CD14-positive monocyte (primary cell): ENCODE data around the gene HPSE2. TPM values are rescaled to one million over a fixed set of nuclear protein-coding genes. Genes with fewer than 3 reads are reported as not detected.
"Not testable (repeated sequence)": the region's sequence is repeated elsewhere in the genome, so short reads cannot be mapped to it uniquely, and the experiment has no call there.

Source experiments
- DNase-seq, 3 donors: peaks; one replicate each; pipeline ENCODE4 v3.0.0-alpha.2; 2011 to 2022
- H2AFZ ChIP-seq: 2 replicates; pipeline ENCODE4 v1.6.0; 2012; ENCODE audit warnings: mild to moderate bottlenecking, low read depth, low read length, inconsistent platforms; ENCODE audit not compliant: insufficient read depth, poor library complexity, severe bottlenecking
- H3K27ac ChIP-seq, 2 donors: 1 replicate in 1 of 2; 2 replicates in 1 of 2; pipeline ENCODE4 v1.5.1; 2012 to 2013; ENCODE audit warnings: low read length in 2 of 2, control low read depth in 1 of 2, inconsistent platforms in 1 of 2, low read depth in 1 of 2, mild to moderate bottlenecking in 1 of 2
- H3K27me3 ChIP-seq, 2 donors: one replicate each; pipeline versions ENCODE4 v1.6.0 to v1.6.1; 2011 to 2013; ENCODE audit warnings: low read length in 2 of 2; ENCODE audit not compliant: control insufficient read depth in 2 of 2, insufficient read depth in 2 of 2
- H3K36me3 ChIP-seq, 2 donors: replicated peaks in 1 of 2; 1 replicate in 1 of 2; 2 replicates in 1 of 2; pipeline versions ENCODE4 v1.5.1 to v1.6.1; 2012 to 2013; ENCODE audit warnings: low read length in 2 of 2, control low read depth in 1 of 2, inconsistent platforms in 1 of 2, mild to moderate bottlenecking in 1 of 2; ENCODE audit not compliant: insufficient read depth in 2 of 2, control insufficient read depth in 1 of 2
- H3K4me1 ChIP-seq, 2 donors: 1 replicate in 1 of 2; 2 replicates in 1 of 2; pipeline versions ENCODE4 v1.5.1 to v1.6.1; 2012 to 2013; ENCODE audit warnings: low read length in 2 of 2, control low read depth in 1 of 2, inconsistent platforms in 1 of 2, mild to moderate bottlenecking in 1 of 2, moderate library complexity in 1 of 2; ENCODE audit not compliant: insufficient read depth in 2 of 2, control insufficient read depth in 1 of 2
- H3K4me2 ChIP-seq: replicated peaks from 2 replicates; pipeline ENCODE3; 2012; ENCODE audit warnings: low read length, moderate library complexity, mild to moderate bottlenecking; ENCODE audit not compliant: poor library complexity, severe bottlenecking; ENCODE audit errors: extremely low read depth
- H3K4me3 ChIP-seq, 3 experiments: fragments of 200-600 bp in 1 of 3; sonication (generic) in 1 of 3; replicated peaks in 1 of 3; 1 replicate in 2 of 3; 2 replicates in 1 of 3; pipeline ENCODE4 v1.5.1; 2011 to 2013; ENCODE audit warnings: low read length in 3 of 3, mild to moderate bottlenecking in 3 of 3, control low read depth in 2 of 3, low read depth in 2 of 3, inconsistent platforms in 1 of 3, moderate library complexity in 1 of 3
- H3K79me2 ChIP-seq: 2 replicates; pipeline ENCODE4 v1.6.0; 2012; ENCODE audit warnings: mild to moderate bottlenecking, control low read depth, inconsistent platforms, low read length, moderate library complexity; ENCODE audit not compliant: insufficient read depth
- H3K9ac ChIP-seq: 2 replicates; pipeline ENCODE4 v1.6.0; 2017; ENCODE audit warnings: low read length, mild to moderate bottlenecking; ENCODE audit not compliant: insufficient read depth, poor library complexity, severe bottlenecking
- H3K9me3 ChIP-seq, 2 donors: replicated peaks in 1 of 2; 1 replicate in 1 of 2; 2 replicates in 1 of 2; pipeline versions ENCODE4 v1.5.1 to v1.6.1; 2012 to 2013; ENCODE audit warnings: low read length in 2 of 2, control low read depth in 1 of 2; ENCODE audit not compliant: control insufficient read depth in 1 of 2, insufficient read depth in 1 of 2
- H4K20me1 ChIP-seq: 2 replicates; pipeline ENCODE4 v1.6.0; 2012; ENCODE audit warnings: mild to moderate bottlenecking, low read length, control low read depth, moderate library complexity; ENCODE audit not compliant: insufficient read depth
- H3K27ac Mint-ChIP-seq, 7 donors: one replicate each; pipeline ENCODE4 v1.8.0; 2020; ENCODE audit warnings: mild to moderate bottlenecking in 7 of 7, mixed read lengths in 7 of 7, moderate library complexity in 6 of 7, inconsistent platforms in 2 of 7
- H3K27me3 Mint-ChIP-seq, 3 donors: one replicate each; pipeline ENCODE4 v1.8.0; 2021 to 2022; ENCODE audit warnings: low read depth in 3 of 3, mild to moderate bottlenecking in 3 of 3, mixed read lengths in 3 of 3, moderate library complexity in 3 of 3, inconsistent platforms in 1 of 3
- H3K36me3 Mint-ChIP-seq, 2 donors: one replicate each; pipeline ENCODE4 v1.8.0; 2020; ENCODE audit warnings: mixed read lengths in 2 of 2, inconsistent platforms in 1 of 2, mild to moderate bottlenecking in 1 of 2
- H3K4me1 Mint-ChIP-seq: one replicate; pipeline ENCODE4 v1.8.0; 2020; ENCODE audit warnings: mild to moderate bottlenecking, mixed read lengths
- H3K4me3 Mint-ChIP-seq, 2 donors: one replicate each; pipeline ENCODE4 v1.8.0; 2020; ENCODE audit warnings: mild to moderate bottlenecking in 2 of 2, mixed read lengths in 2 of 2, moderate library complexity in 1 of 2
- H3K9me3 Mint-ChIP-seq, 7 donors: one replicate each; pipeline ENCODE4 v1.8.0; 2020 to 2022; ENCODE audit warnings: mixed read lengths in 7 of 7, mild to moderate bottlenecking in 6 of 7, moderate library complexity in 6 of 7, inconsistent platforms in 2 of 7
- CTCF ChIP-seq: fragments of 200-600 bp; IDR thresholded peaks from one replicate; pipeline ENCODE4 v1.8.0; 2022; ENCODE audit warnings: antibody characterized with exemption, mild to moderate bottlenecking
- WGBS: methylation state at CpG from one replicate; pipeline ENCODE4 v1.1.5; 2013; ENCODE audit warnings: missing lambda C conversion rate; ENCODE audit not compliant: insufficient coverage; 5-methylcytosine and 5-hydroxymethylcytosine counted together
- intact Hi-C, 2 donors: fragments of 100-400 bp; cut with micrococcal nuclease; formaldehyde crosslinking; loops; one replicate each; pipeline versions ENCODE4 v1.15.0 to v1.15.1; 2023
- polyA plus RNA-seq, 3 donors: library from polyadenylated mRNA; depleted of rRNA in 1 of 3; unstranded in 2 of 3; stranded (reverse) in 1 of 3; fragments of 300-500 nt in 2 of 3; fragments of >200 nt in 1 of 3; fragmentation: Illumina TruSeq in 2 of 3; gene quantifications; 1 replicate in 2 of 3; 2 replicates in 1 of 3; pipeline ENCODE4 v1.2.3, GENCODE V29; 2012 to 2021

HPSE2 gene
- polyA plus RNA-seq, 3 donors: not detected

GRCh38 chr10:99143651-99144050, 92.0 kb downstream of the HPSE2 start:
- 80% methylated on average over 1 of the region's 2 CpGs for WGBS

GRCh38 chr10:99143011-99143410, 92.6 kb downstream of the HPSE2 start:
- no peak for TF ChIP-seq CTCF
- Histone ChIP-seq H4K20me1 (no peaks in the 10 kb centered on the region), H3K4me1 (no peaks in the 10 kb centered on the region), H2AFZ (no peak overlapping the region), H3K36me3 (no peaks in the 10 kb centered on the region), H3K9me3 (no peaks in the 10 kb centered on the region), H3K79me2 (no peaks in the 10 kb centered on the region), H3K27ac (no peak overlapping the region), H3K27me3 (no peaks in the 10 kb centered on the region), H3K9ac (no peak overlapping the region), H3K4me2 (no peak overlapping the region), H3K4me3 (no peak overlapping the region)
- no peak overlapping the region for H3K4me3 Mint-ChIP-seq
- H3K4me1 Mint-ChIP-seq: no peaks in the 10 kb centered on the region
- no peak overlapping the region for H3K27ac Mint-ChIP-seq
- H3K36me3 Mint-ChIP-seq: no peaks in the 10 kb centered on the region
- intact Hi-C loops: no loop called here
- no peak for DNase-seq
- H3K9me3 Mint-ChIP-seq: peaks cover 0 to 3% (median 0%) of the 10 kb centered on the region in 7 donors
- H3K27me3 Mint-ChIP-seq: no peaks in the 10 kb centered on the region

More at GRCh38 chr10:99143651-99144050, 92.0 kb downstream of the HPSE2 start:
- Histone ChIP-seq H4K20me1 (no peaks in the 10 kb centered on the region), H3K9ac (no peak overlapping the region), H3K27ac (no peak overlapping the region), H3K79me2 (no peaks in the 10 kb centered on the region), H2AFZ (no peak overlapping the region), H3K4me3 (no peak overlapping the region), H3K36me3 (no peaks in the 10 kb centered on the region), H3K4me2 (no peak overlapping the region), H3K9me3 (no peaks in the 10 kb centered on the region), H3K27me3 (no peaks in the 10 kb centered on the region), H3K4me1 (no peaks in the 10 kb centered on the region)
- DNase-seq: no peak
- H3K9me3 Mint-ChIP-seq: peaks cover 0 to 3% (median 0%) of the 10 kb centered on the region in 7 donors
- no peak overlapping the region for H3K4me3 Mint-ChIP-seq
- no peaks in the 10 kb centered on the region for H3K36me3 Mint-ChIP-seq
- intact Hi-C loops: no loop called here
- no peaks in the 10 kb centered on the region for H3K4me1 Mint-ChIP-seq
- H3K27me3 Mint-ChIP-seq: no peaks in the 10 kb centered on the region
- TF ChIP-seq CTCF: no peak
- H3K27ac Mint-ChIP-seq: no peak overlapping the region

- H3K36me3 Mint-ChIP-seq, H3K27ac Mint-ChIP-seq, H3K36me3 ChIP-seq, H3K9ac ChIP-seq, H4K20me1 ChIP-seq, H3K79me2 ChIP-seq, H3K4me1 ChIP-seq, H3K4me1 Mint-ChIP-seq, H3K4me3 ChIP-seq, H3K27me3 ChIP-seq, H3K27me3 Mint-ChIP-seq, intact Hi-C loops, H3K4me3 Mint-ChIP-seq, H3K4me2 ChIP-seq, H2AFZ ChIP-seq, DNase-seq, H3K27ac ChIP-seq: not testable (repeated sequence)
- peaks cover 0 to 17% (median 6%) of the 10 kb centered on the region in 7 donors for H3K9me3 Mint-ChIP-seq
- WGBS: 90% methylated on average over 3 of the region's 3 CpGs
- H3K9me3 ChIP-seq: peaks cover 0 to 12% of the 10 kb centered on the region in 2 donors
Observed at GRCh38 chr10:99132897-99133296, 102.8 kb downstream of the HPSE2 start.
